ENCODE data around the gene RBM8A.

The RBM8A gene

GRCh38 chr1:145927063-145927886, at the start of gene RBM8A:
RBM8A (minus strand) TSS chr1:145927484; CDS start chr1:145927426, 58 bp downstream.
- DNase-seq (ENCODE audit: low spot score) = peak; percentile 92

GRCh38 chr1:145977016-145977415, 49.7 kb upstream of the RBM8A start:
- no peak for DNase-seq (ENCODE audit: low spot score)

GRCh38 chr1:145975216-145975615, 47.9 kb upstream of the RBM8A start:
- no peak for DNase-seq (ENCODE audit: low spot score)

- no peak for DNase-seq (ENCODE audit: low spot score)
Measured at GRCh38 chr1:145974721-145975120, 47.4 kb upstream of the RBM8A start.

GRCh38 chr1:145972580-145972979, 45.3 kb upstream of the RBM8A start:
- DNase-seq (ENCODE audit: low spot score) = no peak

GRCh38 chr1:145967288-145967687, 40.0 kb upstream of the RBM8A start:
- no peak for DNase-seq (ENCODE audit: low spot score)

GRCh38 chr1:145965119-145965744, 37.9 kb upstream of the RBM8A start:
- DNase-seq (ENCODE audit: low spot score) = no peak

- peak; percentile 90 for DNase-seq (ENCODE audit: low spot score)
Measured at GRCh38 chr1:145964328-145965118, 37.2 kb upstream of the RBM8A start, which contains the start of the genes ANKRD34A and POLR3GL. ANKRD34A (minus strand) TSS chr1:145964575; CDS start chr1:145961759, 2,816 bp downstream. POLR3GL (plus strand) TSS chr1:145964690; CDS start chr1:145974866, 10,176 bp downstream.

- no peak for DNase-seq (ENCODE audit: low spot score)
Measured at GRCh38 chr1:145963265-145964019, 36.2 kb upstream of the RBM8A start.

GRCh38 chr1:145962157-145963102, 35.1 kb upstream of the RBM8A start:
- DNase-seq (ENCODE audit: low spot score) = no peak

GRCh38 chr1:145961425-145962156, 34.3 kb upstream of the RBM8A start:
- no peak for DNase-seq (ENCODE audit: low spot score)

- DNase-seq (ENCODE audit: low spot score) = no peak
Measured at GRCh38 chr1:145961109-145961424, 33.8 kb upstream of the RBM8A start.

- peak; percentile 83 for DNase-seq (ENCODE audit: low spot score)
Measured at GRCh38 chr1:145960468-145961108, 33.3 kb upstream of the RBM8A start.

GRCh38 chr1:145959957-145960467, 32.7 kb upstream of the RBM8A start:
- DNase-seq (ENCODE audit: low spot score) = no peak

GRCh38 chr1:145959333-145959732, 32.0 kb upstream of the RBM8A start:
- no peak for DNase-seq (ENCODE audit: low spot score)

- DNase-seq (ENCODE audit: low spot score) = no peak
Measured at GRCh38 chr1:145958734-145959133, 31.4 kb upstream of the RBM8A start.

- DNase-seq (ENCODE audit: low spot score) = peak; percentile 96
Measured at GRCh38 chr1:145957443-145958319, 30.4 kb upstream of the RBM8A start, which contains the start of gene LIX1L. LIX1L (minus strand) TSS chr1:145958017; CDS start chr1:145957927, 90 bp downstream.

- no peak for DNase-seq (ENCODE audit: low spot score)
Measured at GRCh38 chr1:145956781-145957442, 29.6 kb upstream of the RBM8A start.

All from D341Med (cell line).